Endothelial cell of umbilical vein (primary cell): Measurements from ENCODE around the gene ZNF581. TPM values are rescaled to one million over a fixed set of nuclear protein-coding genes. Genes with fewer than 3 reads are reported as not detected.

ENCODE experiments used
- BruUV-seq: library from RNA; stranded (reverse); fragments of 400-500 nt; replicated peaks from 2 replicates; lab custom pipeline; 2021; lab: Mats Ljungman, UMichigan
- CTCF ChIA-PET: fragments of 300-600, 350-600 bp; sonication (Branson Sonifier 250); formaldehyde crosslinking; loops from one replicate; lab custom pipeline; 2021; ENCODE audit warnings: antibody characterized with exemption, inconsistent platforms; lab: Charles Lee
- POLR2A ChIA-PET: fragments of 300-600, 350-600 bp; sonication (Branson Sonifier 250); formaldehyde crosslinking; loops from one replicate; lab custom pipeline; 2021; ENCODE audit warnings: antibody characterized with exemption, inconsistent platforms; lab: Charles Lee
- DNase-seq: peaks from one replicate; pipeline ENCODE4 v3.0.0-alpha.2; 2011; ENCODE audit warnings: low read depth, low spot score
- FAIRE-seq: peaks from 2 replicates; lab custom pipeline; 2011; peaks lifted over from hg19 to GRCh38; lab: Jason Lieb, UNC
- H2AFZ ChIP-seq: 2 replicates; pipeline ENCODE4 v1.6.0; 2012; ENCODE audit warnings: low read depth, low read length, control low read depth, inconsistent platforms
- H3K27ac ChIP-seq: 2 replicates; pipeline ENCODE4 v1.5.1; 2011; ENCODE audit warnings: low read depth, mild to moderate bottlenecking, control low read depth, low read length, moderate library complexity; ENCODE audit not compliant: insufficient read depth
- H3K27me3 ChIP-seq, 2 experiments: 2 replicates each; pipeline versions ENCODE4 v1.6.0 to v1.6.1; 2011; ENCODE audit warnings: low read length in 2 of 2, mixed read lengths in 1 of 2; ENCODE audit not compliant: control insufficient read depth in 2 of 2, insufficient read depth in 2 of 2
- H3K36me3 ChIP-seq, 2 experiments: 2 replicates in 1 of 2; 3 replicates in 1 of 2; pipeline ENCODE4 v1.5.1; 2011; ENCODE audit warnings: low read length in 2 of 2, mild to moderate bottlenecking in 1 of 2, moderate library complexity in 1 of 2; ENCODE audit not compliant: control insufficient read depth in 2 of 2, insufficient read depth in 2 of 2; ENCODE audit errors: extremely low read depth in 1 of 2
- H3K4me1 ChIP-seq: 3 replicates; pipeline ENCODE4 v1.5.1; 2011; ENCODE audit warnings: mild to moderate bottlenecking, low read length; ENCODE audit not compliant: control insufficient read depth, insufficient read depth; ENCODE audit errors: extremely low read depth
- H3K4me2 ChIP-seq: 2 replicates; pipeline ENCODE4 v1.6.1; 2011; ENCODE audit warnings: low read length, control low read depth, mixed read lengths; ENCODE audit not compliant: insufficient read depth
- H3K4me3 ChIP-seq, 3 experiments: fragments of 200-600 bp in 1 of 3; sonication (generic), shearing (Covaris generic) in 1 of 3; replicated peaks in 1 of 3; 2 replicates each; pipeline ENCODE4 v1.5.1; 2011 to 2016; ENCODE audit warnings: control low read depth in 3 of 3, low read length in 3 of 3, mild to moderate bottlenecking in 2 of 3, inconsistent platforms in 1 of 3, low read depth in 1 of 3, moderate library complexity in 1 of 3; ENCODE audit not compliant: insufficient read depth in 1 of 3
- H3K79me2 ChIP-seq: 2 replicates; pipeline ENCODE4 v1.6.0; 2012; ENCODE audit warnings: low read length, inconsistent platforms; ENCODE audit not compliant: control insufficient read depth, insufficient read depth
- H3K9ac ChIP-seq: replicated peaks from 2 replicates; pipeline ENCODE3; 2011; ENCODE audit warnings: low read length, control low read depth; ENCODE audit not compliant: insufficient read depth; ENCODE audit errors: extremely low read depth
- H3K9me1 ChIP-seq: replicated peaks from 3 replicates; pipeline ENCODE4 v1.6.0; 2011; ENCODE audit warnings: mild to moderate bottlenecking, low read length; ENCODE audit not compliant: control insufficient read depth, insufficient read depth; ENCODE audit errors: extremely low read depth
- H3K9me3 ChIP-seq: replicated peaks from 2 replicates; pipeline ENCODE4 v1.5.1; 2012; ENCODE audit warnings: low read length, inconsistent platforms; ENCODE audit not compliant: control insufficient read depth, insufficient read depth
- H4K20me1 ChIP-seq: replicated peaks from 2 replicates; pipeline ENCODE3; 2011; ENCODE audit warnings: mild to moderate bottlenecking, low read length; ENCODE audit not compliant: control insufficient read depth, insufficient read depth; ENCODE audit errors: extremely low read depth
- CTCF ChIP-seq, 2 donors: IDR thresholded peaks; 1 replicate in 1 of 2; 2 replicates in 1 of 2; pipeline ENCODE4 v1.5.1; 2011; ENCODE audit warnings: low read length in 2 of 2, mild to moderate bottlenecking in 2 of 2, moderate library complexity in 2 of 2, control low read depth in 1 of 2, inconsistent platforms in 1 of 2, low read depth in 1 of 2; ENCODE audit not compliant: insufficient read depth in 1 of 2; ENCODE audit errors: extremely low read depth in 1 of 2
- EZH2 ChIP-seq: IDR thresholded peaks from 2 replicates; pipeline ENCODE4 v1.6.1; 2012; ENCODE audit warnings: borderline replicate concordance, low read depth, mild to moderate bottlenecking, moderate library complexity, low read length, inconsistent platforms; ENCODE audit not compliant: severe bottlenecking
- FOS ChIP-seq: IDR thresholded peaks from 2 replicates; pipeline ENCODE4 v1.6.1; 2011; ENCODE audit warnings: mild to moderate bottlenecking, low read length, moderate library complexity, borderline replicate concordance; ENCODE audit not compliant: insufficient read depth
- GATA2 ChIP-seq: IDR thresholded peaks from 2 replicates; pipeline ENCODE4 v1.7.0; 2011; ENCODE audit warnings: low read depth, mild to moderate bottlenecking, moderate library complexity, mixed read lengths, low read length; ENCODE audit not compliant: insufficient read length, insufficient read depth
- JUN ChIP-seq: IDR thresholded peaks from 2 replicates; pipeline ENCODE4 v1.6.1; 2011; ENCODE audit warnings: borderline replicate concordance, low read depth; ENCODE audit not compliant: insufficient read length, insufficient read depth
- MAX ChIP-seq: IDR thresholded peaks from 2 replicates; pipeline ENCODE4 v1.6.1; 2011; ENCODE audit not compliant: insufficient read depth, insufficient read length
- MYC ChIP-seq: IDR thresholded peaks from one replicate; pipeline ENCODE4 v1.6.1; 2011; ENCODE audit warnings: mild to moderate bottlenecking, low read depth, low read length
- POLR2A ChIP-seq: IDR thresholded peaks from 2 replicates; pipeline ENCODE4 v1.6.1; 2012; ENCODE audit warnings: low read depth, mild to moderate bottlenecking, control low read depth, low read length
- POLR2AphosphoS5 ChIP-seq: IDR thresholded peaks from 2 replicates; pipeline ENCODE4 v1.6.1; 2012; ENCODE audit warnings: low read depth, mild to moderate bottlenecking, control low read depth, low read length, moderate library complexity; ENCODE audit not compliant: insufficient read depth
- dilution Hi-C: fragments of 300-500 bp; cut with MboI; formaldehyde crosslinking; loops from one replicate; pipeline ENCODE4 v1.15.0; 2019; ENCODE audit warnings: low sequenced_read_pairs; ENCODE audit not compliant: extremely low pct_ligation_motif_present
- intact Hi-C: fragments of 100-400 bp; cut with micrococcal nuclease; formaldehyde crosslinking; loops from one replicate; pipeline ENCODE4 v1.10.0; 2022
- polyA plus RNA-seq, 4 experiments: library from polyadenylated mRNA; depleted of rRNA in 3 of 4; stranded (reverse) in 3 of 4; unstranded in 1 of 4; fragments of >200 nt; gene quantifications; 2 replicates each; pipeline versions ENCODE4 v1.2.1 to v1.2.3, GENCODE V29; 2011 to 2012; ENCODE audit warnings: missing spikeins in 1 of 4
- total RNA-seq: library from RNA; stranded (reverse); gene quantifications from 2 replicates; pipeline ENCODE4 v1.2.3, GENCODE V29; 2021

Gene ZNF581
- total and polyA plus RNA-seq, 2 donors (not counting 3 experiments of a cell fraction or from before 2014, with no cell fraction given), result 31.4 to 32.3 TPM

- POLR2A ChIA-PET, result no interaction called here
- no peaks in the 10 kb centered on the region for H4K20me1 ChIP-seq
- peaks cover 22% of the 10 kb centered on the region for H3K79me2 ChIP-seq
- DNase-seq (no peak), FAIRE-seq (no peak)
- BruUV-seq, result TSS peak; percentile 28
- CTCF ChIA-PET, result interaction anchor here (0.7 to 1.7 kb wide), 5 partner anchors 12 to 644 kb away, joined by 3 to 5 read pairs (median 4); partner anchors contain the start of genes CCDC106 and ZNF865
- intact Hi-C loops (loop anchor here (1.0 kb wide), 2 partner anchors 8 to 35 kb away; partner anchors contain the start of genes ZNF524 and ZNF581), dilution Hi-C loops (no loop called here)
- peak overlapping the region; percentile 96 for H3K4me2 ChIP-seq
- H3K9me3 ChIP-seq, result no peaks in the 10 kb centered on the region
- peak overlapping the region; percentile 99 for H3K9ac ChIP-seq
- H3K4me1 ChIP-seq, result peaks cover 15% of the 10 kb centered on the region
- H3K36me3 ChIP-seq, result no peaks in the 10 kb centered on the region
- H2AFZ ChIP-seq, result peak overlapping the region; percentile 84
- no peaks in the 10 kb centered on the region for H3K27me3 ChIP-seq
- TF ChIP-seq POLR2AphosphoS5 (no peak), FOS (no peak), EZH2 (no peak), MYC (no peak), CTCF (IDR thresholded peaks at IDR 0.05; ENCODE audit: extremely low read depth in 1 of 2, insufficient read depth in 1 of 2, low read depth in 1 of 2, low read length in 2 of 2) (no peak), GATA2 (no peak), JUN (no peak), POLR2A (no peak), MAX (no peak)
- H3K4me3 ChIP-seq, result peak overlapping the region; percentile 53 to 91 (median 64)
- H3K27ac ChIP-seq, result peak overlapping the region; percentile 93
- no peaks in the 10 kb centered on the region for H3K9me1 ChIP-seq
Measured at GRCh38 chr19:55635334-55635717, 8.1 kb upstream of the ZNF581 start.
